ENCODE results near the gene DAO.

Gene DAO

GRCh38 chr12:108930756-108931155, 50.9 kb downstream of the DAO start:
- no peak overlapping the region for H3K27ac ChIP-seq (ENCODE audit: low read length)
- no peaks in the 10 kb centered on the region for H3K27me3 ChIP-seq (ENCODE audit: insufficient read depth, low read length, poor library complexity)
- H3K9me3 ChIP-seq (ENCODE audit: insufficient read depth, low read length, severe bottlenecking): no peaks in the 10 kb centered on the region
- TF ChIP-seq CTCF (IDR thresholded peaks at IDR 0.05; ENCODE audit: borderline replicate concordance, extremely low read depth, low read length, poor library complexity, severe bottlenecking) (no peak), EZH2 (IDR thresholded peaks at IDR 0.05; ENCODE audit: borderline replicate concordance, low read depth, low read length, severe bottlenecking) (no peak)
- H3K4me3 ChIP-seq (ENCODE audit: low read depth in 1 of 2, low read length in 2 of 2): no peak overlapping the region
- DNase-seq (no peak), ATAC-seq (ENCODE audit: insufficient read depth, low read depth) (no peak)
- H3K36me3 ChIP-seq (ENCODE audit: insufficient read depth, low read length): no peaks in the 10 kb centered on the region
- no peak overlapping the region for H3K4me2 ChIP-seq (ENCODE audit: insufficient read depth, low read length)
- no peaks in the 10 kb centered on the region for H4K20me1 ChIP-seq (ENCODE audit: insufficient read depth, low read length)
- H3K9ac ChIP-seq (ENCODE audit: low read depth, low read length): no peak overlapping the region
- H2AFZ ChIP-seq (ENCODE audit: low read depth, low read length): no peak overlapping the region
- no peaks in the 10 kb centered on the region for H3K79me2 ChIP-seq (ENCODE audit: insufficient read depth, low read length)
- no peaks in the 10 kb centered on the region for H3K4me1 ChIP-seq (ENCODE audit: insufficient read depth, low read length)

- TF ChIP-seq CTCF (IDR thresholded peaks at IDR 0.05; ENCODE audit: borderline replicate concordance, extremely low read depth, low read length, poor library complexity, severe bottlenecking): no peak
- H3K4me2 ChIP-seq (ENCODE audit: insufficient read depth, low read length): no peak overlapping the region
- H3K27ac ChIP-seq (ENCODE audit: low read length): no peak overlapping the region
Observed at GRCh38 chr12:108933949-108934348, 54.1 kb downstream of the DAO start.

GRCh38 chr12:108935159-108935763, 55.4 kb downstream of the DAO start:
- no peaks in the 10 kb centered on the region for H3K79me2 ChIP-seq (ENCODE audit: insufficient read depth, low read length)
- H3K4me3 ChIP-seq (ENCODE audit: low read depth in 1 of 2, low read length in 2 of 2): no peak overlapping the region
- no peaks in the 10 kb centered on the region for H3K9me3 ChIP-seq (ENCODE audit: insufficient read depth, low read length, severe bottlenecking)
- DNase-seq (no peak), ATAC-seq (ENCODE audit: insufficient read depth, low read depth) (no peak)
- no peak overlapping the region for H2AFZ ChIP-seq (ENCODE audit: low read depth, low read length)
- no peak overlapping the region for H3K9ac ChIP-seq (ENCODE audit: low read depth, low read length)
- no peaks in the 10 kb centered on the region for H3K36me3 ChIP-seq (ENCODE audit: insufficient read depth, low read length)
- peaks cover 5% of the 10 kb centered on the region for H3K27me3 ChIP-seq (ENCODE audit: insufficient read depth, low read length, poor library complexity)
- H4K20me1 ChIP-seq (ENCODE audit: insufficient read depth, low read length): no peaks in the 10 kb centered on the region
- TF ChIP-seq EZH2 (IDR thresholded peaks at IDR 0.05; ENCODE audit: borderline replicate concordance, low read depth, low read length, severe bottlenecking) (no peak), CTCF (IDR thresholded peaks at IDR 0.05; ENCODE audit: borderline replicate concordance, extremely low read depth, low read length, poor library complexity, severe bottlenecking) (no peak)
- H3K4me1 ChIP-seq (ENCODE audit: insufficient read depth, low read length): no peaks in the 10 kb centered on the region
- no peak overlapping the region for H3K27ac ChIP-seq (ENCODE audit: low read length)
- no peak overlapping the region for H3K4me2 ChIP-seq (ENCODE audit: insufficient read depth, low read length)

More at GRCh38 chr12:108933949-108934348, 54.1 kb downstream of the DAO start:
- ATAC-seq (ENCODE audit: insufficient read depth, low read depth) (no peak), DNase-seq (no peak)
- peaks cover 5% of the 10 kb centered on the region for H3K27me3 ChIP-seq (ENCODE audit: insufficient read depth, low read length, poor library complexity)
- H2AFZ ChIP-seq (ENCODE audit: low read depth, low read length): no peak overlapping the region
- H3K79me2 ChIP-seq (ENCODE audit: insufficient read depth, low read length): no peaks in the 10 kb centered on the region
- H3K9me3 ChIP-seq (ENCODE audit: insufficient read depth, low read length, severe bottlenecking): no peaks in the 10 kb centered on the region
- H3K4me3 ChIP-seq (ENCODE audit: low read depth in 1 of 2, low read length in 2 of 2): no peak overlapping the region
- H3K36me3 ChIP-seq (ENCODE audit: insufficient read depth, low read length): no peaks in the 10 kb centered on the region
- H3K4me1 ChIP-seq (ENCODE audit: insufficient read depth, low read length): no peaks in the 10 kb centered on the region
- H4K20me1 ChIP-seq (ENCODE audit: insufficient read depth, low read length): no peaks in the 10 kb centered on the region
- H3K9ac ChIP-seq (ENCODE audit: low read depth, low read length): no peak overlapping the region

All from DND-41 (cell line).